Epithelial cell of proximal tubule (primary cell): ENCODE results near the gene CSTPP1. TPM values are rescaled to one million over a fixed set of nuclear protein-coding genes. Genes with fewer than 3 reads are reported as not detected.
A peak's percentile ranks its signal among the peaks of the same experiment; 100 is the strongest.

Experiments used
- DNase-seq: peaks from one replicate; pipeline ENCODE4 v3.0.0-alpha.2; 2011; ENCODE audit warnings: low read depth
- H3K4me3 ChIP-seq: 2 replicates; pipeline ENCODE4 v1.5.1; 2011; ENCODE audit warnings: low read depth, mild to moderate bottlenecking, low read length
- CTCF ChIP-seq: conservative IDR thresholded peaks from 2 replicates; pipeline ENCODE4 v1.5.1; 2012; ENCODE audit warnings: low read depth, mild to moderate bottlenecking, low read length
- total RNA-seq: library from RNA; depleted of rRNA; stranded (reverse); fragments of >200 nt; gene quantifications from 2 replicates; pipeline ENCODE4 v1.2.3, GENCODE V29; 2015

Gene CSTPP1
- total RNA-seq, 1 donor from 2014 or later = 39.8 TPM

GRCh38 chr11:46892838-46893237, 43.7 kb upstream of the CSTPP1 start:
- no peak for TF ChIP-seq CTCF
- DNase-seq = no peak
- H3K4me3 ChIP-seq = no peak overlapping the region

- DNase-seq = no peak
- H3K4me3 ChIP-seq = no peak overlapping the region
- no peak for TF ChIP-seq CTCF
Measured at GRCh38 chr11:46894506-46894905, 42.1 kb upstream of the CSTPP1 start.

GRCh38 chr11:46894961-46895360, 41.6 kb upstream of the CSTPP1 start:
- DNase-seq = no peak
- no peak overlapping the region for H3K4me3 ChIP-seq
- no peak for TF ChIP-seq CTCF

- H3K4me3 ChIP-seq = no peak overlapping the region
- no peak for DNase-seq
- TF ChIP-seq CTCF = no peak
Measured at GRCh38 chr11:46895821-46896220, 40.7 kb upstream of the CSTPP1 start.

GRCh38 chr11:46896719-46897406, 39.7 kb upstream of the CSTPP1 start:
- peak; percentile 54 for TF ChIP-seq CTCF
- no peak for DNase-seq
- no peak overlapping the region for H3K4me3 ChIP-seq

GRCh38 chr11:46898396-46899095, 38.0 kb upstream of the CSTPP1 start:
- no peak for DNase-seq
- H3K4me3 ChIP-seq = no peak overlapping the region
- no peak for TF ChIP-seq CTCF
